Measurements from ENCODE around the gene DOCK3.
"Not testable (repeated sequence)": the region's sequence is repeated elsewhere in the genome, so short reads cannot be mapped to it uniquely, and the experiment has no call there.

Gene DOCK3

GRCh38 chr3:51224283-51224682 lies 549.6 kb downstream of the DOCK3 start:
- DNase-seq (ENCODE audit: low read depth), result no peak

GRCh38 chr3:51224843-51225242 lies 550.1 kb downstream of the DOCK3 start:
- DNase-seq (ENCODE audit: low read depth), result no peak

GRCh38 chr3:51242939-51243338 lies 568.2 kb downstream of the DOCK3 start:
- DNase-seq (ENCODE audit: low read depth), result no peak

- DNase-seq (ENCODE audit: low read depth), result no peak
Measured at GRCh38 chr3:51243924-51244323, 569.2 kb downstream of the DOCK3 start.

GRCh38 chr3:51245867-51246266 lies 571.1 kb downstream of the DOCK3 start:
- DNase-seq (ENCODE audit: low read depth), result no peak

GRCh38 chr3:51257870-51258269 lies 583.1 kb downstream of the DOCK3 start:
- DNase-seq (ENCODE audit: low read depth), result no peak

- DNase-seq (ENCODE audit: low read depth), result not testable (repeated sequence)
Measured at GRCh38 chr3:51264166-51264565, 589.4 kb downstream of the DOCK3 start.

GRCh38 chr3:51268132-51268531 lies 593.4 kb downstream of the DOCK3 start:
- no peak for DNase-seq (ENCODE audit: low read depth)

GRCh38 chr3:51269466-51269865 lies 594.7 kb downstream of the DOCK3 start:
- DNase-seq (ENCODE audit: low read depth), result no peak

- DNase-seq (ENCODE audit: low read depth), result no peak
Measured at GRCh38 chr3:51270559-51270958, 595.8 kb downstream of the DOCK3 start.

- DNase-seq (ENCODE audit: low read depth), result no peak
Measured at GRCh38 chr3:51271172-51271571, 596.4 kb downstream of the DOCK3 start.

GRCh38 chr3:51274052-51274451 lies 599.3 kb downstream of the DOCK3 start:
- DNase-seq (ENCODE audit: low read depth), result no peak

GRCh38 chr3:51275111-51275805 lies 600.5 kb downstream of the DOCK3 start:
- no peak for DNase-seq (ENCODE audit: low read depth)

- DNase-seq (ENCODE audit: low read depth), result no peak
Measured at GRCh38 chr3:51276046-51276445, 601.3 kb downstream of the DOCK3 start.

GRCh38 chr3:51279448-51279847 lies 604.7 kb downstream of the DOCK3 start:
- DNase-seq (ENCODE audit: low read depth), result no peak

GRCh38 chr3:51280176-51280575 lies 605.4 kb downstream of the DOCK3 start:
- DNase-seq (ENCODE audit: low read depth), result no peak

- no peak for DNase-seq (ENCODE audit: low read depth)
Measured at GRCh38 chr3:51282931-51283330, 608.2 kb downstream of the DOCK3 start.

GRCh38 chr3:51283421-51283820 lies 608.7 kb downstream of the DOCK3 start:
- no peak for DNase-seq (ENCODE audit: low read depth)

GRCh38 chr3:51295625-51296024 lies 620.9 kb downstream of the DOCK3 start:
- DNase-seq (ENCODE audit: low read depth), result no peak

GRCh38 chr3:51297333-51297732 lies 622.6 kb downstream of the DOCK3 start:
- DNase-seq (ENCODE audit: low read depth), result no peak

GRCh38 chr3:51304230-51304629 lies 629.5 kb downstream of the DOCK3 start:
- DNase-seq (ENCODE audit: low read depth), result no peak

- no peak for DNase-seq (ENCODE audit: low read depth)
Measured at GRCh38 chr3:51306093-51306492, 631.4 kb downstream of the DOCK3 start.

GRCh38 chr3:51307458-51307857 lies 632.7 kb downstream of the DOCK3 start:
- no peak for DNase-seq (ENCODE audit: low read depth)

GRCh38 chr3:51307945-51308607 lies 633.3 kb downstream of the DOCK3 start:
- DNase-seq (ENCODE audit: low read depth), result not testable (repeated sequence)

Measured in T-helper 22 cell (primary cell).